Hematopoietic multipotent progenitor cell treated with erythropoietin and hydrocortisone succinate and interleukin-3 and kit ligand, for 15 days (in vitro differentiated cells): ENCODE data around the gene ING1.
"Not testable (repeated sequence)": the region's sequence is repeated elsewhere in the genome, so short reads cannot be mapped to it uniquely, and the experiment has no call there.

Experiments used
- DNase-seq: peaks from one replicate; pipeline ENCODE4 v3.0.0-alpha.2; 2015; ENCODE audit warnings: low spot score

The ING1 gene

GRCh38 chr13:110713642-110713952 is at the start of gene ING1:
Gene ING1, plus strand, starts transcription at chr13:110713700. Its CDS starts 450 bp downstream, at chr13:110714150.
- no peak for DNase-seq

GRCh38 chr13:110664041-110664440 is 49.5 kb upstream of the ING1 start:
- no peak for DNase-seq

- no peak for DNase-seq
Measured at GRCh38 chr13:110664673-110665072, 48.8 kb upstream of the ING1 start.

GRCh38 chr13:110665491-110666254 is 47.8 kb upstream of the ING1 start:
- DNase-seq = no peak

GRCh38 chr13:110666255-110666533 is 47.3 kb upstream of the ING1 start:
- no peak for DNase-seq

GRCh38 chr13:110669036-110669435 is 44.5 kb upstream of the ING1 start:
- no peak for DNase-seq

- not testable (repeated sequence) for DNase-seq
Measured at GRCh38 chr13:110669814-110670213, 43.7 kb upstream of the ING1 start.

- no peak for DNase-seq
Measured at GRCh38 chr13:110676595-110677587, 36.6 kb upstream of the ING1 start.

- no peak for DNase-seq
Measured at GRCh38 chr13:110677731-110678545, 35.6 kb upstream of the ING1 start.

- DNase-seq = peak; percentile 22
Measured at GRCh38 chr13:110680852-110681251, 32.6 kb upstream of the ING1 start.

GRCh38 chr13:110681868-110682550 is 31.5 kb upstream of the ING1 start:
- no peak for DNase-seq

- no peak for DNase-seq
Measured at GRCh38 chr13:110682746-110683145, 30.8 kb upstream of the ING1 start.

GRCh38 chr13:110683203-110683883 is 30.2 kb upstream of the ING1 start:
- DNase-seq = peak; percentile 38

GRCh38 chr13:110683921-110684320 is 29.6 kb upstream of the ING1 start:
- no peak for DNase-seq

GRCh38 chr13:110684388-110685056 is 29.0 kb upstream of the ING1 start:
- no peak for DNase-seq

GRCh38 chr13:110685305-110686020 is 28.0 kb upstream of the ING1 start:
- no peak for DNase-seq

- DNase-seq = no peak
Measured at GRCh38 chr13:110687736-110688135, 25.8 kb upstream of the ING1 start.

- no peak for DNase-seq
Measured at GRCh38 chr13:110689041-110689440, 24.5 kb upstream of the ING1 start.

- DNase-seq = no peak
Measured at GRCh38 chr13:110689711-110690110, 23.8 kb upstream of the ING1 start.

- no peak for DNase-seq
Measured at GRCh38 chr13:110690516-110690915, 23.0 kb upstream of the ING1 start.
